Thyroid gland (tissue), 4 donors: ENCODE data around the gene BEST4.

ENCODE experiments used
- POLR2A ChIP-seq, 2 donors: fragments of 450-650 bp; IDR thresholded peaks; one replicate each; pipeline ENCODE4 v1.6.1; 2017; ENCODE audit warnings: antibody characterized with exemption in 2 of 2, mild to moderate bottlenecking in 2 of 2, moderate library complexity in 1 of 2
- TF ChIP-seq, protein P1 (sequence below), 6 experiments: fragments of 200-600 bp in 3 of 6; fragments of 450-650 bp in 3 of 6; sonication (generic) in 3 of 6; IDR thresholded peaks; one replicate each; pipeline ENCODE4 v1.5.1; 2016 to 2019; ENCODE audit warnings: antibody characterized with exemption in 6 of 6, mild to moderate bottlenecking in 2 of 6, inconsistent platforms in 1 of 6, moderate library complexity in 1 of 6

DNA sequence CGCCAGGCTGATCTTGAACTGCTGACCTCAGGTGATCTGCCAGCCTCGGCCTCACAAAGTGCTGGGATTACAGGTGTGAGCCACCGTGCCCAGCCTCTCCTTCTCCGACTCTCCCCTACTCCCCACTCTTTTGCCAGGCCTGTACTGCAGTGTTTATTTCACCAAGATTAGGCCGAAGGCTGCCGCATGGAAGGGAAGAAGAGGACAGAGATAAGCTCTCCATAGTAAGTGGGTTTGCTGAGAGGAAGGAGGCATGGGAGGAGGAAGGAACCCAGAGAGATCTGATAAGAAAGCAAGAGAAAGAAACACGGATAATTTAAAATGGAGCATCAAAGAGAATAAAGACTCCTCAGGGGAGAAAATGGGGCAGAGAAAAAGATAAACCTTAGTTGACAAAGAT, 46.4 kb upstream of the BEST4 start:
- no peak for TF ChIP-seq POLR2A (IDR thresholded peaks at IDR 0.05)
- TF ChIP-seq, protein P1, sequence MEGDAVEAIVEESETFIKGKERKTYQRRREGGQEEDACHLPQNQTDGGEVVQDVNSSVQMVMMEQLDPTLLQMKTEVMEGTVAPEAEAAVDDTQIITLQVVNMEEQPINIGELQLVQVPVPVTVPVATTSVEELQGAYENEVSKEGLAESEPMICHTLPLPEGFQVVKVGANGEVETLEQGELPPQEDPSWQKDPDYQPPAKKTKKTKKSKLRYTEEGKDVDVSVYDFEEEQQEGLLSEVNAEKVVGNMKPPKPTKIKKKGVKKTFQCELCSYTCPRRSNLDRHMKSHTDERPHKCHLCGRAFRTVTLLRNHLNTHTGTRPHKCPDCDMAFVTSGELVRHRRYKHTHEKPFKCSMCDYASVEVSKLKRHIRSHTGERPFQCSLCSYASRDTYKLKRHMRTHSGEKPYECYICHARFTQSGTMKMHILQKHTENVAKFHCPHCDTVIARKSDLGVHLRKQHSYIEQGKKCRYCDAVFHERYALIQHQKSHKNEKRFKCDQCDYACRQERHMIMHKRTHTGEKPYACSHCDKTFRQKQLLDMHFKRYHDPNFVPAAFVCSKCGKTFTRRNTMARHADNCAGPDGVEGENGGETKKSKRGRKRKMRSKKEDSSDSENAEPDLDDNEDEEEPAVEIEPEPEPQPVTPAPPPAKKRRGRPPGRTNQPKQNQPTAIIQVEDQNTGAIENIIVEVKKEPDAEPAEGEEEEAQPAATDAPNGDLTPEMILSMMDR (IDR thresholded peaks at IDR 0.05) = no peak
